HG03571 (cell line): ENCODE measurements around the gene HOXA13.

Source experiments
- ATAC-seq: cut with Tn5 transposase; IDR thresholded peaks from one replicate; pipeline ENCODE4 v1.9.1; 2021; ENCODE audit not compliant: unreplicated experiment

The HOXA13 gene

GRCh38 chr7:27182285-27182841 is 17.5 kb downstream of the HOXA13 start:
- ATAC-seq: no peak

- ATAC-seq: no peak
Observed at GRCh38 chr7:27181795-27182275, 18.1 kb downstream of the HOXA13 start.

DNA sequence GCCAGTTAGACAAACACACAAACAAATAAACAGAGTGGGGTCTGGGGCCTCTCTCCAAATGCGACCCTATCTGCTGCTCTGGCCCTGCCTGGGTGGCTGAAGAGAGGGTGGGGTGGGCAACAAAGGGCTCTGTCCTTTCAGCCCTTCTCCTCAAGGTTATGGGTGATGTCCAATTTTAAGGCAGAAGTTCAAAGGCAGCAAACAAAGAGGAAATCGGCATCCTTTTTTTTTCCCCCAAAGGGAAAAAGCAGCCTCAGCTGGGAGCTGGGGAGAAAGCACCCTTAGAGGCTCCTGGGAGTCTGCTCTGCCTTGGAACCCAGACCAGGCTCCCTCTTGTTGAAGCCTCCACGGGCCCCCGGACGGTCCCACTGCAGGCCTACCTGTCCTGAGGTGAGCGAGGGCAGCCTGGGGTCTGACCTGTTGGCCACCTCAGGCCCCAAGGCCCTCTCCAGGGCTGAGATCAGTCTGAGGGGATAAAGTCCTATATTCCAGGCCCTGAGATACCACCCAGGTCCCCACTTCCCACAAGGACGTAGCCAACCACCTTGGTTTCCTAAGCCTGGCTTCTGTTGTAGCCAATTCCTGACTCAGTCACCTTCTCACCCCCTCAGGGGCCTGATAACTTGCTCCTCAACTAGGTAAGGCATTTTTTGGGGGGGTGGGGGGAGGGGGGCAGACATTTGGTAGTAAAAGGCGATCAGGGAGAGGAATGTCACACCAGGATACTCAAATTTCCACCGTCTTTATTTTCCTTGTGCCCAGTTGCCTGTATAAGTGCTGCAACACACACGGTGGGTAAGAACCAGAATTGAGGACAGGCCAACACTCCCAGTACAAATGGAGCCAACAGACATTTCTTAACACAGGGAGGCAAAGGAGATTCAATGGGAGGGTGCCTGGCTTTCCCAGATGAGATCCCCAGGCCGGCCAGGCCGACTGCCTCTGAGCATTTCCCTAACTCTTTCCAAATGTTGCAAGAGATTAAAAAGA is 19.2 kb downstream of the HOXA13 start:
- no peak for ATAC-seq

GRCh38 chr7:27179503-27180430 is 20.1 kb downstream of the HOXA13 start:
- no peak for ATAC-seq

GRCh38 chr7:27179030-27179429 is 20.9 kb downstream of the HOXA13 start:
- no peak for ATAC-seq

- ATAC-seq: no peak
Observed at GRCh38 chr7:27178366-27178765, 21.5 kb downstream of the HOXA13 start.

- no peak for ATAC-seq
Observed at GRCh38 chr7:27177795-27178320, 22.0 kb downstream of the HOXA13 start.

- no peak for ATAC-seq
Observed at GRCh38 chr7:27176962-27177794, 22.7 kb downstream of the HOXA13 start.

DNA sequence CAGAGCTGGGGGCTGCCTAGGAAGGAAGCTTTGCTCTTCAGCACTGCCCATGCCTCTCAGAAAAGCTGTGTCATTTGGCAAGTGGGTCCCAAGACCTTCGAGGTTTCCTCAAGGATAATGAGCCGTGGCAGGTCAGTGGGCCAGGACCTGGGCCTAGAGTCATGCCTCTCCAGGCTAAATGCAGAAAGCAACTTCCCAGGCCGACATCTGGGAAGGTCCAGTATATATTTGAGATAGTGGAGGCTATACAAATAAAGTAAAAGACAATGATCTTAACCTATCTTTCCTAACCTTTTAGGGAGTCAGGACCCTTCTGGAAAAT is 23.4 kb downstream of the HOXA13 start:
- ATAC-seq: no peak

DNA sequence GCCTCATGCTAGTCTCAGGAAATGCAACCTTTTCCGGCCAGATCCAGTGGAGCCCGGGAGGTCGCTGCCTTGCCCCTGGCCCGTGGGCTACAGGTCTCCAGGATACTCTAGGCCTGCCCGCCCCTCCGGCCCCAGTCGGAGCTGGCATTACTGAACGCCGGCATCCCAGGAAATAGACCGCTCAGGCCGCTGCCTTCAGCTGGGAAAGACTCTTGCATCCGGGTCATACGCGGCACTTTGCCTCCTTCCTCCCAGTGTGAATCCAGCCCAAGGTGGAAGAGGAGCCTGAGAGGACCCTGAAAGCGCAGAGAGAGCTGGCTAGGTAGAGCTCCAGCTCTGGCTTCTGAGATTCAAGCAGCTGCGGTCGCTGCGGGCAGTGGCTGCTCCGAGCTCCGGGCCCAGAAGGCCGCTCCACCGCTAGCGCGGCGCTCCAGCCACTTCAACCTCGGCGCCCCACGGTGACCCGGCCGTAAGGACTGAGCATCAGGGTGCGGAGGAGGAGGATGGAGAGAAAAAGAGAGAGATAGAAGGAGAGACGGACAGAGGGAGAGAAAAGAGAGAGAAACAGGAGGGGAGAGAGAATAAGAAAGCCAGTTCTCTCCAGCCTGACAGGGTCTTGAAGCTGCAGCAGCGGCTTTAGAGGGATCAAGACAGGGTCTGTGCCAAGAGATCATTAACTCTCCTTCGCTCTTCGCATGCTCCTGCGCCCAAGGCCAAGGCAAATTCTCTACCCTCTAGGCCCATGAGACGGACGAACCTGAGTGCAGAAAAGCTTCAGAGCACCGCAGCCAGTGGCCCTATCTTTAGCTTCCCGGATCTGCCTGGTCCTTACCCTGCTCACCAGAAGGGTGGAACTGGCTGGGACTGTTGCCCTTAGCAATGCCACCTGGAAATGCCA is 24.0 kb downstream of the HOXA13 start:
- no peak for ATAC-seq

DNA sequence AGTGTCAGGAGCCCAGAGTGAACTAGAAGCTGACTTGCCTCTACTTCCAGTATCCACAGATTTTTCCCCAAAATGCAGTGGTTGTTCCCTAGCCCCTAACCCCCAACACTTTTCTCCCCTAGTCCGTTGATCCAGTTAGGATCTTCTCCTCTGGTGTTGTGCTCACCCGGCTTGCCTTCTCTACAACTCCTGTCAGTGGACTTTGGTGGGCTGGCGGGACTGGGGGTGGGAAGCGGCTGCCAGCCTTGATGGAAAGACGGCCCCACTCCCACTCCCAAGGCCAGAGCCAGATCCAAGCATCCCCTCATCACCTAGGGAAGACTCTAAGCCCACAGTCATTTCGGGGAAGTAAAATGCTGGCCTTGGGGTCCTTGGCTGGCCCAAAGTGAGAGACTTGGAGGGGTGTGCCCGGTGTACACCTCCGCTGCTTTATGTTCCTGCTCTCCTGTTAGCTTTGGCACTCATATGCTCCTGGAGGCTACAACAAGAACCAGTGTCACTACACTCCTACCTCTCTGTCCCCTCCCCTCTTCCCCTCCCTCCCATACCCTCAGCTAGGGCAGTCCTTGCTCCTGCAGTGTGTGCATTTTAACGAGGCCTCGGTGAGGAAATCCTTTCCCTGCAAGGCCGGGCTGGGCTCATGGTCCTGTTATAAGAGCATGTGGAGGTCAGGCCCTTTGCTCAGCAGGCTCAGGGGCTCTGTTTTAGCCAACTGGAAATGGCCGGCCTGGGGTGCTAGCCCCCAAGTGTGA is 24.8 kb downstream of the HOXA13 start:
- no peak for ATAC-seq

DNA sequence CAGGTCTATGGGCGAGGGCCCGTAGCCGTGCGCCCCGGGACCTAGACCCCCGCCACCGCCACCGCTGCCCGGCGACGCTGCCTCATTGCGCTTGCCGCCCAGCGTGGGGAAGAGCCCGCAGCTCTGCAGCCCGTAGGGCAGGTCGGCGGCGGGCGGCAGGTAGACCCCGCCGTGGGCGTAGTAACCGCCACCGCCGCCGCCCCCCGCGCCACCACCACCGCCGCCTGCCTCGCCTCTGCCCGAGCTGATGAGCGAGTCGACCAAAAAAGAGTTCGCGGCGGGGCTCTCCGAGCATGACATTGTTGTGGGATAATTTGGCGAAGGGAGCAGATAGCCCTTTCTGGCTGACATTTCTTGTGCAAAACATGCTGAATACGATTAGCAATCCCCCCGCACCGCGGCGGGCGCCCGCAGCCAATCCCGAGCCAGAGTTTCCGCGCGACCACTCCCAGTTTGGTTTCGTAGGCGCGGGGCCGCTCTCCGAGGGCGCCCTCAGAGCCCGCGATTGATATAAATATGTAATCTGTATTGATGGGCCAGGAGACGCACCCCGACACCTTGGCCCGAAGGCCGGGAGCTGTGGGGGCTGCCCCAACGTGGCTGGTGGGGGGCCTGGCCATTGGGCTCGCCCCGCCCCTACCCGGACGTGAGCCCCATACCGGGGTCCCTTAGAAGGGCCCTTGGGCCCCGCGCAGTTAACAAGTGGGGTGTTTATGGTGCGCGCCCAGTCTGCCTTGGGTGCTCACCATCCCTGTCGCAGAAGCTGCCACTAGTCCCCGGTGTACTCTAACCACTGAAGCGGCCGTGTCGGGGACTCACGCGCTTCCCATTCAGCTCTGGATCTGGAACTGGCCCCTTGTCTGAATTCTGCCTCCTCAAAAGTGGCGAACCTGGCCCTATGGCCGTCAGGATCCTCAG is 25.7 kb downstream of the HOXA13 start, which contains the start of gene HOXA10:
TSS of gene HOXA10 (minus strand) at position 365 of the 918 bp plus-strand sequence. CDS start at position 351, 14 bp downstream.
- no peak for ATAC-seq

DNA sequence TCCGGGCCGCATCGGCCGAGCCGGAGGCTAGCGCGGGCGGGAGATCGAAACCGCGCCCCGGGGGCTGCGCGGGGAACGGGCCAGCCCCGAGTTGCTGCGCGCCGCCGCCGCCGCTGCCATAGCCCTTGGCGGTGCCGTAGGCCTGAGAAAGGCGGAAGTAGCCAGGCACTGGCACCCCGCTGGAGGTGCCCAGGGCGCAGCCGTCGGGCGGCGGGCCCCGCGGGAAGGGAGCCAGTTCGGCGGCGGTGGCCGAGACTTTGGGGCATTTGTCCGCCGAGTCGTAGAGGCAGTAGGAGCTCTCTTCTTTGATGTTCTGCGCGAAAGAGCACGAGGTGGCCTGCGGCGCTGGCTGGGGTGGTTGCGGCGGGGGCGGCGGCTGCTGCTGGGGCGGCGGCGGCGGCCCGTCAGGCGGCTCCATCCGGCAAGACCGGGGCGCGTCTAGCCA is 26.4 kb downstream of the HOXA13 start:
- ATAC-seq: no peak

GRCh38 chr7:27172823-27173510 is 26.9 kb downstream of the HOXA13 start:
- ATAC-seq: no peak

- ATAC-seq: no peak
Observed at GRCh38 chr7:27172315-27172774, 27.5 kb downstream of the HOXA13 start.

- no peak for ATAC-seq
Observed at GRCh38 chr7:27171637-27172314, 28.1 kb downstream of the HOXA13 start.
